SIG-M5 treated with dmso at 0.1 percent for 504 hours (cell line): ENCODE results near the gene RASSF8.
A peak's percentile ranks its signal among the peaks of the same experiment; 100 is the strongest.

ENCODE experiments used
- DNase-seq: peaks from one replicate; lab custom pipeline; 2025; ENCODE audit not compliant: unreplicated experiment; lab: John Stamatoyannopoulos, UW

Gene RASSF8

DNA sequence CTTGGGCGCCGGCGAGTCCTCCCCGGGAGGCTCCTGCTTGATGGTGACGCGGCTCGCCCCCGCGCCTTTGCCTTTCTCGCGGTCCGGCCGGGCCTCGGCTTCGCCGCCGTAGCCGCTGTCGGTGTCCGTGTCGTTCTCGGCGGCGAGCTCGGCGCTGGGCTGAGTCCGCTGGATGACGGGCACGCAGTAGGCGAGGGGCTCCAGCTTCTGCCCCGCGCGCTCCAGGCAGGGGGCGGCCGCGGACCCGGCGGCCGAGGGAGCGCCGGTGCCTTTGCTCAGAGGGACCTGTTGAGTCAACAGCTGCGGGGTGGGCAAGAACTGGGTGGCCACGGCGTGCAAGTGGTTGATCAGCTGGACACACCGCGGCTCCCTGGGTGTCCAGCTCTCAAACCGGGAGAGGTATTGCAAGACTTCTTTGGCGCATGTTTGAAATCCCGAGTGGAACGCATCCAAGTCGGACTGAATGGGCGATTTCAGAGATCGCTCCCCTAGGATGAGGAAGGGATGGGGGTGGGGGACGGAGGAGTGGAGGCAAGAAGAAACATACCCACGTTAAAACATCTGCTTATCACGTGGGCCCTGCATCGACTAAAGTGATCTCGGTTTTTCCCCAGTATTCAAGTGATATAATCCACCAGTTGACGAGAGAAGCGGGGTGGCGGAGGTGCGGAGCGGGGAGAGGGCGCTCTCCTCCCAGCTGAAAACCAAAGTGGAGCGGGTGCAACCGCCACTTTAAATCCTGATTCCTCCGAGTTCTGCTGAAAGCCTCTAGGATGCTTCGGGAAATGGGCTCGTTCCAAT lies 164.4 kb downstream of the RASSF8 start:
- peak; percentile 26 for DNase-seq

DNA sequence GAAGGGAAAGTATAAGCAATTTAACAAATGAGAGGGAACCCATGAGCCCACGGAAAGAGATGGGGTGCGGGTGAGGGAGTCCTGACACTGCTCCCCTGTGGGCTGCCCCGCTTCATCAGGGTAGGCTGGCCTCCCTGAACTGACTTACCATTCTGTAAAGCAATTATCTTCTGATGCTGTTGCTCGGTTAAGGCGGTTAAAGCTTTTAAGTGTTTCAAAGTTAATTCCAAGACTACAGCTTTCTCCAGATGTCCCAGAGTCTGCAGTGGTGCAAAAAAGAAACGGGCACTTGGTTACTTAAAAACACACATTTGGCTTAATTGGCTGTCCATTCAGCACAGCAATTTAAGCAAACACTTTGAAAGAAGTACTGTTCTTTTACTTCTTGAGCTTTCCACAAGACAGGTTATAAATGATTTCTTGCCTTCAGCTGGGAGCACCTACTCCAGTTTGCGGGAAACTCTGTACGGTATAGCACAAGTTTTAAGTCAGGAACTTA lies 165.0 kb downstream of the RASSF8 start:
- DNase-seq = no peak

DNA sequence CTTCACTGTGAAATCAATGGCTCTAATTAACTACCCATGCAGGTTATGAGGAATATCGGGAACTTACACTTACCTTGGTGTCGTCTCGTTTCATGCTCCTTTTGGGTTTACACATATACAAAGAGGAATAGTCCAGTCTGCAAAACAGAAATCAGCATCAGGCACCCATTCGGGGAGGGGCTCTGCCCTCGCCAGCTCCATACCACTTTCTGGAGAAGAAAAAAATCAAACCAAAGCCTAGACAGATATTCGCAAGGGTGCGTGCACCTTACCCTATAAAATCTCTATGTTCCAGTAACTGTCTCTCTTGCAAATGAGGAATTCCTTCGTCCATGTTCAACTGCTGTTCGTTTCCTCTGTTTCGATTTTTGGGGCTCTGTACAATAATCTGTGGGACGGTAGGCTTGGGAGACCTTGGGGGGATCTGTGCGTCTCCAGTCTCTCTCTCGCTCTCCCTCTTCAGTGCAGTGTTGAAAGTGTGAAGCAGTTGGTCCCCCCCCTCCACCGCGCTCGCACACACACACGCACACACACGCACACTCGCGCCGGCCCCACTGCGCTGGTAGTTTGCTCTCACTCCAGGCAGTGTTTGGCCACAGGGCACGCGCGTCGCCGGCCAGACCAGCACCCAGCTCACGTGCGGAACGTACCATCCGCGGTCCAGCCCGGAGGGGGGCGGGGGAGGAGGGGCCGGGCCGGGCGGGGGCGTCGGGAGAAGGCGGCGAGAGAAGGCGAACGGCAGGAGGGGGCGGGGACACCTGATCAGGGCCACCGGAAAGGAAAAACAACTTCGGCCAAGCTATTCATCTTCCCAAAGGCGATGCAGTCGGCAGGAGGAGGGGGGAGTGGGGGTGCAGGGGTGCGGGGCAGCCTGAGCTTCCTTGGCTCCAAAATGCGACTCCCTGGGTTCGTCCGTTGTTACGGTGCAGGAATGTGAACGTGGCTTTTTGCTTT lies 166.2 kb downstream of the RASSF8 start, which contains the start of gene BHLHE41:
Gene BHLHE41 (minus strand): TSS at position 592 of the 954 bp plus-strand sequence. CDS start 258 bp downstream, at position 334.
- DNase-seq = no peak

GRCh38 chr12:26125400-26126339 lies 167.2 kb downstream of the RASSF8 start:
- DNase-seq = peak; percentile 50

DNA sequence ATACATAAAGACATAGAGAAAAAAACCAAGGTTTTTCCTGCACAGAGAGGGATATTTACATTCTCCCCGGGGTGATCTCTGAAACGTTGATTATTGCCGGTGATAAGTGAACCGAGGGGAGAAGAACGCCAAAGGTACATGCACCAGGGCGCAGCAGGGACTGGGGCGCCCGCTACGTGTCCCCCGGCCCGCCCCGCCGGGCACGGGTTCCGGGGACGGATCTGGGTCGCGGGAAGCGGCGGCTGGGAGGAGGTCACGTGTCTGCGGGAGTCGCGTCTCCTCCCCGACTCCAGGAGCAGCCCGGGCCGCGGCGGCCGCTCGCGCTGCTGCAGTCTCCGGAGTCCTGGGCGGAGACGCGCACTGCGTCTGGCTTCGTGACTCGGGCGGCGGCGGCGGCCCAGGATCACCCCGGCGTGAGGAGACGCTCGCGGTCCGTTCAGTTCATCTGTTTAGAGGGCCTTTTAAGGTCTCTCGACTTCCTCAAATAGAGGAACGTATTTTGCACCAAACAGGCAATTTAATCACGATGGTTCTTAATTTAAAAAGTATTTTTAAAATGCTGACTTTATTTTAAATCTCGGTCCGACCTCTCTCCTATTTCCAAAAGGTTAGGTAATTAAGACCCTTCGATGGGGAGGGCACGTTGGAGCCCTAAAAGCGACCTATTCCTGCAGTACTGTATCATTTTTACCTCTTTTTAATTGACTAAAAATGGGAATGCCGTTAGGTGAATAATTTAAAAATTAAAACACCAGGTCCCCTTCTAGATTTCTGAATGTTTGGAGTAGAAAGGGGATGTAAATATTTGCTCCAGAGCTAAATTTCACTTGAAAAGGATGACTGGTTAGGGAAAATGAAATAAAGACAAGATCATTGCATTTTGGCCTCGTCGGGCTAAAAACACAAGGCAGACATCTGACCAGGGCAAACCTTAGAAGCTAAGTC lies 168.1 kb downstream of the RASSF8 start:
- peak; percentile 50 for DNase-seq

DNA sequence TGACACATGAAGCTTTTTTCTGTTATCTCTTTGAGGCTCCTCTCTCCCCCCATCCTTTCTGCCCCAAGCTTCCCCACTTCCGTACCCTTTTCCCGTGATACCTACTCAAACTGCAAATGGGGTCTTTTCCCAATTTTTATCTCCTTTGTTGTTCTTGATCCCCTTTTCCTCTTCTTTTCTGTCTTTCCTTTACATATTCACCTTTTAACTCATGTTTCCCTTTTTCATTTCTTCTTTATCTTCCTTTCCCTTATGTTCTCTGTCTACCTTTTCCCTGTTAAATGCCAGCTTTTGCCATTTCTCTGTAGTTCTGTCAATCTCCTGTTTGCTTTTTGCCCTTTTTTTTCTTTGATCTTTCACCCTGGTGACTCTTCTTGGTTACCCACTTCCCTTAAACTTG lies 168.9 kb downstream of the RASSF8 start:
- DNase-seq = no peak

DNA sequence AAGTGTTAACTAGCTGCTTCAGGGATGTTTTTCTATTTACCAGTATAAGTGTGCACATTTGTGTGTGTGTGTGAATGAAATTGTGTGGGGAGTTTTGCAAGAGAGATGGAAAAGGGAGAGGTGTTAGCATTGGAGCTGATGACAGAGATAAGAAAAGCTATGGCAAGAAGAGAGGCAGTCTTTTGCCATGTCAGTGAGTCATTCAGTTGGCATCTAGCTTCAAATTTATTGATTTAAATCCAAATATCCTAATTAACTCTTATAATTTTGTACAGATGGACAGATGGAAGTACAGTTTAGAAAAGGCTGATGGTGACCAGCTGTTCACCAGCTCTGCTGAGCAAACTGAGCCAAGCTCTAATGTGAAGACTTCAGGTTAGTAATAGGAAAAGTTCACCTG lies 169.7 kb downstream of the RASSF8 start:
- no peak for DNase-seq
